Spleen (tissue), 11 donors: Measurements from ENCODE around the gene KLHL18. TPM values are rescaled to one million over a fixed set of nuclear protein-coding genes. Genes with fewer than 3 reads are reported as not detected.

ENCODE experiments used
- DNase-seq: peaks from one replicate; pipeline ENCODE4 v3.0.0-alpha.2; 2020
- H3K27ac ChIP-seq, 8 donors: fragments of 200-600 bp; sonication (generic) in 7 of 8; 1 replicate in 4 of 8; 2 replicates in 4 of 8; pipeline versions ENCODE4 v1.5.0 to v1.8.0; 2016 to 2021; ENCODE audit warnings: inconsistent platforms in 4 of 8, mild to moderate bottlenecking in 4 of 8, moderate library complexity in 1 of 8
- H3K27me3 ChIP-seq, 7 donors: fragments of 200-600 bp; sonication (generic) in 6 of 7; replicated peaks in 1 of 7; 1 replicate in 4 of 7; 2 replicates in 3 of 7; pipeline versions ENCODE4 v1.5.0 to v1.8.0; 2016 to 2021; ENCODE audit warnings: inconsistent platforms in 3 of 7, mild to moderate bottlenecking in 1 of 7
- H3K36me3 ChIP-seq, 6 donors: fragments of 200-600 bp; sonication (generic) in 5 of 6; 1 replicate in 4 of 6; 2 replicates in 2 of 6; pipeline versions ENCODE4 v1.5.0 to v1.8.0; 2016 to 2021; ENCODE audit warnings: inconsistent platforms in 2 of 6
- H3K4me1 ChIP-seq, 6 donors: fragments of 200-600 bp; sonication (generic) in 5 of 6; 1 replicate in 3 of 6; 2 replicates in 3 of 6; pipeline versions ENCODE4 v1.5.0 to v1.8.0; 2016 to 2021; ENCODE audit warnings: inconsistent platforms in 3 of 6
- H3K4me3 ChIP-seq, 8 donors: fragments of 200-600 bp; sonication (generic) in 7 of 8; 1 replicate in 4 of 8; 2 replicates in 4 of 8; pipeline versions ENCODE4 v1.5.0 to v1.8.0; 2016 to 2021; ENCODE audit warnings: inconsistent platforms in 4 of 8, mild to moderate bottlenecking in 4 of 8, moderate library complexity in 2 of 8
- H3K9me3 ChIP-seq, 8 donors: fragments of 200-600 bp; sonication (generic) in 7 of 8; 1 replicate in 4 of 8; 2 replicates in 4 of 8; pipeline versions ENCODE4 v1.5.0 to v1.8.0; 2016 to 2021; ENCODE audit warnings: inconsistent platforms in 4 of 8
- POLR2A ChIP-seq, 3 donors: fragments of 450-650 bp; IDR thresholded peaks; one replicate each; pipeline ENCODE4 v1.5.1; 2017; ENCODE audit warnings: antibody characterized with exemption in 3 of 3, mild to moderate bottlenecking in 1 of 3
- POLR2AphosphoS5 ChIP-seq, 3 donors: sonication (generic); formaldehyde crosslinking; IDR thresholded peaks; one replicate each; pipeline ENCODE4 v1.5.1; 2017; ENCODE audit warnings: antibody characterized with exemption in 3 of 3
- WGBS, 5 donors: extraction: QIAGEN DNeasy Blood & Tissue Kit in 3 of 5; methylation state at CpG; one replicate each; pipeline versions ENCODE4 v1.1.5 to v1.1.7; 2013 to 2018; 5-methylcytosine and 5-hydroxymethylcytosine counted together
- intact Hi-C: fragments of 100-400 bp; cut with DNase I; formaldehyde crosslinking; loops from one replicate; pipeline ENCODE4 v1.15.0; 2023; ENCODE audit warnings: low total_unique reads
- polyA plus RNA-seq, 3 donors: library from polyadenylated mRNA; stranded (reverse); fragments of 200-250 nt; gene quantifications; one replicate each; pipeline ENCODE4 v1.2.1, GENCODE V29; 2013
- total RNA-seq, 7 donors: library from RNA; depleted of rRNA in 3 of 7; stranded (reverse); fragments of >200 nt in 3 of 7; fragmentation: NEBNext Ultra II Directional in 4 of 7; extraction: Animal tissue kit (Norgen Biotek cat#: 25700) in 4 of 7; gene quantifications; one replicate each; pipeline versions ENCODE4 v1.1.0 to v1.2.1, GENCODE V29; 2016 to 2021
- TF ChIP-seq, protein P1 (sequence below), 11 experiments: fragments of 200-600 bp in 7 of 11; fragments of 450-650 bp in 4 of 11; sonication (generic) in 4 of 11; IDR thresholded peaks in 8 of 11; conservative IDR thresholded peaks in 3 of 11; 1 replicate in 7 of 11; 2 replicates in 4 of 11; pipeline versions ENCODE4 v1.4.0 to v1.8.0; 2016 to 2021; ENCODE audit warnings: antibody characterized with exemption in 11 of 11, inconsistent platforms in 4 of 11, mild to moderate bottlenecking in 1 of 11
- donor health status: healthy with polysubstance abuse.
- donor health status: DM: no; HTN: no; CAD: no; lungs with moderate emphysema.
- donor health status: DM: no; HTN: no; CAD: no.
- donor health status: Bipolar disorder and iron deficiency.
- donor health status: healthy.
- donor health status: DM: no; HTN: no; CAD: no.
- donor health status: DM: yes; HTN: yes; CAD: no.

Gene KLHL18
- total and polyA plus RNA-seq, 10 donors, result 19.2 to 44.6 (median 29.7) TPM

DNA sequence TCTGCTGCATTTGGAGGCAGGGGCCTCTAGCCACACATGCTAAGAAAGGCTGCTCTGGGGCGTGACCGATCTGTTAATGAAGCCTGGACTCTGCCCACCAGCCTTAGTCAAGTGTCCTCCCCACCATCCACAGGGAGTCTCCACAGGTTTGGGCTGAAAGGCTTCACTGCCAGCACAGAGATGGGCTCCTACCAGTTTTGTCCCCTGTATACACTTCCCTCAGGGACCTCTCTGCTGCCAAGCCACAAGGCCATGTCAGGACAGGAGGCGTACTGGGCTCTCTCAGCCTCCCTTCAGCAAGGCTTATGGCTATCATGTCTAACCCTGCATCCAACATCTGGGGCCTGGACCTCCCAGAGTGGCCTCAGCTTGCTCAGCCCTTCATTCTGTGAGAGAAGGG, 23.6 kb upstream of the KLHL18 start:
- no peak for TF ChIP-seq POLR2A (IDR thresholded peaks at IDR 0.05)
- TF ChIP-seq, protein P1, sequence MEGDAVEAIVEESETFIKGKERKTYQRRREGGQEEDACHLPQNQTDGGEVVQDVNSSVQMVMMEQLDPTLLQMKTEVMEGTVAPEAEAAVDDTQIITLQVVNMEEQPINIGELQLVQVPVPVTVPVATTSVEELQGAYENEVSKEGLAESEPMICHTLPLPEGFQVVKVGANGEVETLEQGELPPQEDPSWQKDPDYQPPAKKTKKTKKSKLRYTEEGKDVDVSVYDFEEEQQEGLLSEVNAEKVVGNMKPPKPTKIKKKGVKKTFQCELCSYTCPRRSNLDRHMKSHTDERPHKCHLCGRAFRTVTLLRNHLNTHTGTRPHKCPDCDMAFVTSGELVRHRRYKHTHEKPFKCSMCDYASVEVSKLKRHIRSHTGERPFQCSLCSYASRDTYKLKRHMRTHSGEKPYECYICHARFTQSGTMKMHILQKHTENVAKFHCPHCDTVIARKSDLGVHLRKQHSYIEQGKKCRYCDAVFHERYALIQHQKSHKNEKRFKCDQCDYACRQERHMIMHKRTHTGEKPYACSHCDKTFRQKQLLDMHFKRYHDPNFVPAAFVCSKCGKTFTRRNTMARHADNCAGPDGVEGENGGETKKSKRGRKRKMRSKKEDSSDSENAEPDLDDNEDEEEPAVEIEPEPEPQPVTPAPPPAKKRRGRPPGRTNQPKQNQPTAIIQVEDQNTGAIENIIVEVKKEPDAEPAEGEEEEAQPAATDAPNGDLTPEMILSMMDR (IDR thresholded peaks at IDR 0.05 in 8 of 11, conservative IDR thresholded peaks at IDR 0.05 in 3 of 11), result no peak
- no peak for TF ChIP-seq POLR2AphosphoS5 (IDR thresholded peaks at IDR 0.05)
- peak; percentile 11 for DNase-seq
- intact Hi-C loops, result no loop called here
- H3K4me1 ChIP-seq, result no peaks in the 10 kb centered on the region
- H3K9me3 ChIP-seq, result no peaks in the 10 kb centered on the region
- WGBS, 5 donors, result 90 to 98% (median 97%) methylated on average over 1 to 3 of the region's 3 CpGs
- H3K27me3 ChIP-seq, result no peaks in the 10 kb centered on the region
- H3K27ac ChIP-seq, result no peak overlapping the region
- no peaks in the 10 kb centered on the region for H3K36me3 ChIP-seq
- no peak overlapping the region for H3K4me3 ChIP-seq

DNA sequence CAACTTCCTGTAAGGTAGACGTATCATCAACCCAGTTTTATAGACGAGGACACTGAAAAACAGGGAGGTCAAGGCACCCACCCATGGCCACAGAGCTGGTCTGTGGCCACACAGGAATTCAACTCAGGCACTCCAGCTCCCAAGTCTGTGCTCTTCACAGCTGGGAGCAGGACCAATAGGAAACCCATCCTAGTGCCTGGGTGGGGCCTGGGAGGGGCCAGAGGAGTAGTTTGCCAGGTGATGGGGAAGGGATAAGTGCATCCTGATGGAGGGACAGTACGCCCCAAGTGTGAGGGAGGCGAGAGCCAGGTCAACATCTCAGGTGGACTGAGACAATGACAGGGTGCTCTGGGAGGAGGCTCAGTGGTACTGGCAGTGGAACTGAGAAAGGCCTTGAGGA, 22.1 kb upstream of the KLHL18 start:
- WGBS, 5 donors, result 62 to 87% (median 72%) methylated on average over 4 of the region's 4 CpGs
- Histone ChIP-seq H3K27me3 (no peaks in the 10 kb centered on the region), H3K9me3 (no peaks in the 10 kb centered on the region), H3K4me3 (no peak overlapping the region), H3K36me3 (no peaks in the 10 kb centered on the region), H3K27ac (no peak overlapping the region), H3K4me1 (no peaks in the 10 kb centered on the region)
- peak; percentile 25 for DNase-seq
- TF ChIP-seq, protein P1 (IDR thresholded peaks at IDR 0.05 in 8 of 11, conservative IDR thresholded peaks at IDR 0.05 in 3 of 11), result no peak
- TF ChIP-seq POLR2A (IDR thresholded peaks at IDR 0.05) (no peak), POLR2AphosphoS5 (IDR thresholded peaks at IDR 0.05) (no peak)
- intact Hi-C loops, result no loop called here

DNA sequence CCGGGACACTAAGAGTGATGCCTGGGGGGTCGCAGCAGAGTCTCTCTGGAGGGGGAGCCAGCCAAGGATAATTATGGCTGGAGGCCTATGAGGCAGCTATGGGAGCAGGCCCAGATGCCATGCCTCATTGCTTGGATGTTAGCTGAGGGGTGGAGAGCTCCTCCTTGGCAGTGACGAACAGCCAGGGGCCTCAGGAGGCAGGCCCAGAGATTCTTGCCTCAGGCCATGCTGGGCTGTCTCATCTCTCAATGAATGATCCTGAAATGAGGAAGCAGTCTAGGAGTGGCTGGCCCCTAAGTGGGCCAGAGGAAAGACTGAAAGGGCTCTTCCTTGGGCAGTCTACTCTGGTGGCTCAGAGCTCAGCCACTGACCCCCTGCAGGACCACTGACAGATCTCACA, 21.4 kb upstream of the KLHL18 start:
- Histone ChIP-seq H3K9me3 (no peaks in the 10 kb centered on the region), H3K4me3 (no peak overlapping the region), H3K36me3 (no peaks in the 10 kb centered on the region), H3K27me3 (no peaks in the 10 kb centered on the region), H3K27ac (no peak overlapping the region), H3K4me1 (no peaks in the 10 kb centered on the region)
- intact Hi-C loops, result no loop called here
- peak; percentile 29 for DNase-seq
- WGBS, 5 donors, result 88 to 95% (median 91%) methylated on average over 3 of the region's 3 CpGs
- no peak for TF ChIP-seq POLR2AphosphoS5 (IDR thresholded peaks at IDR 0.05)
- TF ChIP-seq POLR2A (IDR thresholded peaks at IDR 0.05), result no peak
- TF ChIP-seq, protein P1 (IDR thresholded peaks at IDR 0.05 in 8 of 11, conservative IDR thresholded peaks at IDR 0.05 in 3 of 11), result no peak

DNA sequence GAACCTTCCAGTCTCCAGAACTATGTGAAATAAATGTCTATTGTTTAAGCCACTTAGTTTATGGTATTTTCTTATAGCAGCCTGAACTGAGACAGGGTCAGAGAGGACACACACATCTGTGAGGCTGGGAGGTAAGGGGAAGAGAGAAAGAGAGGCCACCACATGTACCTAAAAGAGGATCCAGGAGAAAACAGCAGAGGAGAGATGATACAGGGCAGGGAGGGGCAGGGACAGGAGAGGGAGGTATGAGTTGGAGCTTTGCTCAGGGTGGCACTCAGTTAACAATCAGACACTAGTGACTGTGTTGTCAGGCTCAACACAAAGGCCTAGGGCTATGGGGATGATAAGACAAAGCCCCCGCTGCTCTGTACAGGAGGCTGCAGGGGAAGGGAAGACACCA, 17.7 kb upstream of the KLHL18 start:
- Histone ChIP-seq H3K4me1 (peaks cover 0 to 11% (median 2%) of the 10 kb centered on the region in 6 donors), H3K4me3 (no peak overlapping the region), H3K27me3 (no peaks in the 10 kb centered on the region), H3K36me3 (no peaks in the 10 kb centered on the region), H3K9me3 (no peaks in the 10 kb centered on the region), H3K27ac (no peak overlapping the region)
- intact Hi-C loops, result no loop called here
- 95 to 100% (median 98%) methylated on average over 1 of the region's 1 CpG for WGBS, 5 donors
- peak; percentile 47 for DNase-seq
- TF ChIP-seq POLR2AphosphoS5 (IDR thresholded peaks at IDR 0.05) (no peak), POLR2A (IDR thresholded peaks at IDR 0.05) (no peak)
- TF ChIP-seq, protein P1 (IDR thresholded peaks at IDR 0.05 in 8 of 11, conservative IDR thresholded peaks at IDR 0.05 in 3 of 11), result no peak
